ENCODE results near the gene COL26A1.

The COL26A1 gene

DNA sequence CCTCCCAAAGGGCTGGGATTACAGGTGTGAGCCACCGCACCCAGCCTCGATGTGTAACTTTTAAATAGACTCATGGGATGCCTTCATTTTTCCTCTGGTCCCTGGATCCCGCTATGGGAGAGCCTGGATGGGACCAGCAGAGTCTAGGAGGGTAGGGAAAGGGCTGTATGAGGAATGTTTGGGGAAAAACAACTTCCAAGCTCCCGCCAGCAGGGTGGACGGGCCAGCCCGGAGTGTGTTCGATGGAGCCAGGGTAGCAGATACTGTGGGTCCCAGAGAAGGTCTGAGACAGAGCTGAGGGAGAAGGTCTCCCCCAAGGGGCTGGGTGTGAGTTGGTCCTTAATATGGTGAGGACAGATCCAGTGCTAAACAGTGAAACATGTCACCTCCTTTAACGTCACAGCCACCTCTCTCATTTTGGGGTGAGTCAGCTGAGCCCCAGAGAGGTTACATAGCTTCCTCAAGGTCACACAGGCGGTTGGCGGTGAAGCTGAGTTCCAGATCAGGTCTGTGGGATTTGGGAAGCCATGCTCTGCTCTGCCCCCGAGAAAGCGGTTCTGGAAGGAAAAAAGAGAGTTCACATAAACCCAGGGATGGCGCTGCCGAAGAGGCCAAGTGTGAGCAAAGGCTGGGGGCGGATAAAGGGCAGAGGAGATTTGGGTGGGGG is 200.0 kb downstream of the COL26A1 start:
- H3K27ac Mint-ChIP-seq = no peak overlapping the region
- H3K4me1 Mint-ChIP-seq = peaks cover 4% of the 10 kb centered on the region
- no peak overlapping the region for H3K4me3 Mint-ChIP-seq
- peaks cover 1% of the 10 kb centered on the region for H3K27me3 Mint-ChIP-seq
- no peaks in the 10 kb centered on the region for H3K9me3 Mint-ChIP-seq
- H3K36me3 Mint-ChIP-seq = no peaks in the 10 kb centered on the region

DNA sequence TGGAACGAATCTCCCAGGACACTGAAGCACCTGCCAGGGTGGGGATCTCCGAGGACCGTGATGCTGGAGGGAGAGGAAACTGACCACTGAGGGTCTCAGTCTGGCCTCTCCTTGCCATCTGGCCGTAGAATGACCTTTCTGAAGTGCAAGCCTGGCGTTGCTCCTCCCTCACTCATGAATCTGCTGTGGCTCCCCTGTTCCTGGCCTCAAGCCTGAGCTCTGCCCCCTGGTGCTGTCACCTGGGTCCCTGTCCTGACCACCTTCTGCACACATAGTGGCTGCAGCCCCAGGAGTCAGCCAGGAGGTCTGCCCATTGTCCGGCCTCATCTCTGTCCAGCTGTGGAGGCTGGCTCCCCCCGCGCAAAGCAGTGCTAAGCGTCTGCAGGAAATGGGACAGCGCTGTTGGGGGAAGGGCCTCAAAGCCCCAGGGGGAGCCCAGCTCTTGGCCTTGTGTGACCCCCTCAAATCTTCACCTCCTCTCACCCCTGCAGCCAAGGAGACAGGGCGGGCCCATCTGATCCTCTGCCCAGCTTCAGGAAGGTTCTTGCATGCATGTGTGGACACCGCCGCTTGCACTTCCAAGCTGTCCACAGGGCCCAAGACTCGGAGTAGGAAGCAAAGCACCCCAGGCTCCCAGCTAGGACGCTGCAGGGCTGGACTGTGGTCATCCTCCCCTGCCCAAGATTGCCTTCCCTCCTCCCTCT is 200.7 kb downstream of the COL26A1 start:
- Mint-ChIP-seq H3K27me3 (peaks cover 3% of the 10 kb centered on the region), H3K9me3 (no peaks in the 10 kb centered on the region), H3K4me1 (peaks cover 4% of the 10 kb centered on the region), H3K27ac (no peak overlapping the region), H3K36me3 (no peaks in the 10 kb centered on the region), H3K4me3 (no peak overlapping the region)

DNA sequence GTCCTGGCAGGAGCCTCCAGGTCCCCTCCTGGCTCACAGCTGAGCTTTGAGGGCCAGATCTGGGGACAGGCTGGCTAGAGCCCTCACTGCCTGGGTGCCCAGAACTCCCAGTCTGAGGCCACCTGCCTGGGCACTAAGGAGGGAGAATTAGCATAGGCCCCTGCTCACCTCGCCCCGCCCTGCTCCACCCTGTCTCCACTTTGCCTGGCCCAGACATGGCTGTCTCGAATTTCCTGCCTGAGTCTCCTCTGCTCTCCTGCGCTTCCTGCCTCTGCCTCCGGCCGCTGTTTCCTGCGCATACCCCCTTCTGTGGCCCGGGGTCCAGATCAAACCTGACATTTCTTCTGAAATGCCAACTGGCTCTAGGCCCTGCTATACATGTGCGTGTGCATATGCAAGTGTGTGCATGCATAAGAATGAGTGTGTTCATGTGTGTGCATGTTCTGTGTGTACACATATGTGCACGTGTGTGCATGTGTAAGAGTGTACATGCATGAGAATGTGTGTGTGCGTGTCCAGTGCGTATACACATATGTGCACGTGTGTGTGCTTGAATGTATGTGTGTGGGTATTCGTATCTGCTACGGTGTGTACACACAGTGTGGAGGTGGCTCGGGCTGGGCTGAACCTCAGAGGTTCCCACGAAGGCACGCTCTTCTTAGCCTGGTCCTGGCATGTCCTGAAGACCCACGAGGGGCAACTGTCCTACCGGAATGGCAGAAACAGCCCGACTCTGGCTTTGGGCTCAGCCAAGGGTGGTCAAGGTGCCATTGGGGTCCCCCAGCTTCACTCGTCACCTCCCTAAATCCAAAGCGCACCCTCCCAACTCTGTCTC is 201.5 kb downstream of the COL26A1 start:
- Mint-ChIP-seq H3K4me1 (peaks cover 4% of the 10 kb centered on the region), H3K27ac (no peak overlapping the region), H3K27me3 (peaks cover 6% of the 10 kb centered on the region), H3K36me3 (no peaks in the 10 kb centered on the region), H3K9me3 (no peaks in the 10 kb centered on the region), H3K4me3 (no peak overlapping the region)

DNA sequence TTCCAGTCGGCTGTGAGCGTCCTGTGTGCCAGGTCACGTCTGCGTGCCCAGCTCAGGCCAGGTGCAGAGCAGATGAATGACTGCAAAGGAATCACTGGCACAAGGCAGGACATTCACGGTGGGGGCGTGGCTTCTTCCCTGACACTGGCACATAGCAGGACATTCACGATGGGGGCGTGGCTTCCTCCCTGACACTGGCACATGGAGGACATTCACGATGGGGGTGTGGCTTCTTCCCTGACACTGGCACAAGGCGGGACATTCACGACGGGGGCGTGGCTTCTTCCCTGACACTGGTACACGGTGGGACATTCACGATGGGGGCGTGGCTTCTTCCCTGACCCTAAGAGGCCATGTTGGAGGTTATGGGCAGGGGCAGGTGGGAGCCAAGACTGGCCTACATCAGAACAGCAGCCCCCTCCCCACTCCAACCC is 202.1 kb downstream of the COL26A1 start:
- Mint-ChIP-seq H3K27me3 (peaks cover 9% of the 10 kb centered on the region), H3K4me1 (peaks cover 4% of the 10 kb centered on the region), H3K27ac (peak overlapping the region; percentile 4), H3K4me3 (no peak overlapping the region), H3K9me3 (peaks cover 4% of the 10 kb centered on the region), H3K36me3 (peaks cover 2% of the 10 kb centered on the region)

DNA sequence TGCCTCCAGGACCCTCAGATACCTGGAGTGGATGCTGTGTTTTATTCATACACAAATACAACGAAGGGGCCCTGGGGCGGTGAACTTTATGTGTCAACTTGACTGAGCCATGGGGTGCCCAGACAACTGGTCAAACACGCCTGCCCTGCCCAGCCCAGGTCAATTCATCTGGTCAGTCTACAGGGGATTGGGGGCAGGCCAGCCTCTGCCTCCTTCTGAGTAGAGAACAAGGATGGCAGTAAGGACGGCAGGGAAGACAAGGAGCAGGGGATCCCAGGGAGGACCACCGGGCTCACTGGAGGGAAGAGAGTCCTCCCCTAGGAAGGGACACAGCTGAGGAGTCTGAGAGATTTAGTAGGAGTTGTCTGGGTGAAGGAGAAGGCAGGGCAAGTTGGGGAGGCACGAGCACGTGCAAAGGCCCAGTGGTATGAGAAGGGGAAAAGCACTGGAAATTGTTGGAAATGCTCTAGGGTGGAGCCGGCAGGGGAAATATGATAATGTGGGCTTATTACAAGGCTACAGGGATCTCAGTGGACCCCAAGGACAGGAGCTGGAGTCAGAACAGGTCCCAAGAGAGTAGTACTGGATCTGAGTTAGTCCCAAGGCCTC is 203.0 kb downstream of the COL26A1 start:
- Mint-ChIP-seq H3K4me1 (peaks cover 4% of the 10 kb centered on the region), H3K27me3 (peaks cover 9% of the 10 kb centered on the region), H3K36me3 (peaks cover 2% of the 10 kb centered on the region), H3K9me3 (peaks cover 4% of the 10 kb centered on the region), H3K4me3 (no peak overlapping the region), H3K27ac (no peak overlapping the region)

DNA sequence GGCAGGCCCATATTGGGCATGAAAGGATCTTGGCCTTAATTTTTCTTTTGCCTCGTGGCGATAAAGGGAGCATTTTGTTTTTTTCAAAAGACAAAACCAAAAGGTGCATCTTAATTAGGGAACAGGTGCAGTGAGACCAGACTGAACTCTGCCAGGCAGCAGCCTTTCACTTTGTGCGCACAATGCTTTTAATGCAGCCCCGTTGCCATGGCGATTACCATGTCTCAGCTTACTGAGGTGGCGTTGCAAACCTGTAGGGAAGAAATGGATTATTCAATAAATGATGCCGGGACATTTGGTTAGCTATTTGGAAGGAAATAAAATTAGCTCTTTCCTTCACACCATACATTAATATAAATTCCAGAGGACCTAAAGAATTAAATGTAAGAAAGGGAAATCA is 204.6 kb downstream of the COL26A1 start:
- H3K9me3 Mint-ChIP-seq = peaks cover 16% of the 10 kb centered on the region
- H3K27ac Mint-ChIP-seq = no peak overlapping the region
- H3K36me3 Mint-ChIP-seq = peaks cover 2% of the 10 kb centered on the region
- peaks cover 4% of the 10 kb centered on the region for H3K4me1 Mint-ChIP-seq
- H3K27me3 Mint-ChIP-seq = peaks cover 8% of the 10 kb centered on the region
- no peak overlapping the region for H3K4me3 Mint-ChIP-seq

DNA sequence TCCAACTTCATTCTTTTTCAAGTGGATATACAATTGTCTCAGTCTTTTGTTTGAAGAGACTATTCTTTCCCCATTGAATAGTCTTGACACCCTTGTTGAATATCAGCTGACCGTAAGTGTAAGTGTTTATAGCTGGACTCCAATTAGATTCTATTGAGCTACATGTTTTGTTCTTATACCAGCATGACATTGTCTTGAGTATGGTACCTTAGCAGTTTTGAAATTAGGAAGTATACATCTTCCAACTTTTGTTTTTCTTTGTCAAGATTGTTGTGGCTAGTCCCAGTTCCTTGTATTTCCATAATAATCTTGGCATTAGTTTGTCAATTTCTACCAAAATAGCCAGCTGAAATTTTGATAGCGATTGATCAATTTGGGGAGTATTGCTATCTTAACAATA is 209.5 kb downstream of the COL26A1 start:
- H3K36me3 Mint-ChIP-seq = peaks cover 2% of the 10 kb centered on the region
- H3K4me3 Mint-ChIP-seq = no peak overlapping the region
- no peak overlapping the region for H3K27ac Mint-ChIP-seq
- peaks cover 27% of the 10 kb centered on the region for H3K9me3 Mint-ChIP-seq
- H3K4me1 Mint-ChIP-seq = no peaks in the 10 kb centered on the region
- H3K27me3 Mint-ChIP-seq = peaks cover 10% of the 10 kb centered on the region

DNA sequence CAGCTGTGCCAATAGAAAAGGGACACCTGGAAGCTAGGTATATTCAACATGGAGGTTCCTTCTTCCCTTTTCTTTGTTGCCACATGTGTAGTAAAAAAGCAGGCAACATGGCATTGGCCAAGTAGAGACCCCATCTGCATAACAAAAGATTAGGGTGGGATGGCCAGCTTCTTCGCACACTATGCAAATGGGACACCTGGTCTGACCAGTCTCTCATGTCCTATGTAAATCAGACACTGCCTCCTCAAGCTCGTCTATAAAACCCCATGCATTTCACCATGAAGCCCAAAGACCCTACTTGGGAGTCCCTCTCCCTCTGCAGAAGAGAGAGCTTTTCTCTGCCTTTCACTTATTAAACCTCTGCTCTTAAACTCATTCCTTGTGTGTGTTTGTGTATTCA is 212.5 kb downstream of the COL26A1 start:
- Mint-ChIP-seq H3K27me3 (peaks cover 5% of the 10 kb centered on the region), H3K9me3 (peaks cover 23% of the 10 kb centered on the region), H3K27ac (no peak overlapping the region), H3K4me1 (no peaks in the 10 kb centered on the region), H3K4me3 (no peak overlapping the region), H3K36me3 (no peaks in the 10 kb centered on the region)

DNA sequence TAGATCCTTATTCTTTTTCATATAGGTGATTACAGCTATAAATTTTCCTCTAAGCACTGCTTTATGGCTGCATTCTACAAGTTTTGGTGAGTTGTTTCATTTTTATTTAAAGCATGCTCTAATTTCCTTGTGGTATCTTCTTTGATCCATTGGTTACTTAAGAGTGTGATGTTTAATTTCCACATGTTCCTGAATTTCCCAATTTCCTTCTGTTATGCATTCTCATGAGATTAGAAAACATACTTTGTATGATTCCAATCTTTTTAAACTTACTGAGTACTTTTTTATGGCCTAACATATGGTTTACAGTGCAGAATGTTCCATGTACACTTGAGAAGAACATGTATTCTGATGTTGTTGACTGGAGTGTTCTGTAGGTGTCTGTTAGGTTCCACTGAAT is 213.0 kb downstream of the COL26A1 start:
- H3K27me3 Mint-ChIP-seq = peaks cover 5% of the 10 kb centered on the region
- no peak overlapping the region for H3K27ac Mint-ChIP-seq
- peaks cover 23% of the 10 kb centered on the region for H3K9me3 Mint-ChIP-seq
- H3K4me3 Mint-ChIP-seq = no peak overlapping the region
- no peaks in the 10 kb centered on the region for H3K4me1 Mint-ChIP-seq
- H3K36me3 Mint-ChIP-seq = no peaks in the 10 kb centered on the region

DNA sequence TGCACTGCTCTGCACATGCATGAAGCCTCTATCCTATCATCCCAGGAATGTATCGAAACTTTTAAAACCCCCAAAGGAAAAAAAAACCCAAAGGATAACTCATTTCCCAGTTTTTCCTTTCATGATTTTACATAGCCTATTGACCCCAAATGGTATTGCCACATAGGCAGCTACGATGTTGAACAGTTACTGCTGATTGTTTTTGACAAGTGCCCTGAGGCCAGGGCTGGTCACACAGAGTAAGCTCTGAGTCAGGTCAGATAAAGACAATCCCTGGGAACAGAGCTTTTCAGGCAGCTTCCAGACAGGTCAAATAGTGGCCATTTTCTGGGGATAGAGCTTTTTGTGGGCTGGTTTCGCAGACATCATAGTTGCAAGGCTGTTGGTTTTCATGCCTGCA is 214.3 kb downstream of the COL26A1 start:
- H3K36me3 Mint-ChIP-seq = no peaks in the 10 kb centered on the region
- peaks cover 5% of the 10 kb centered on the region for H3K27me3 Mint-ChIP-seq

DNA sequence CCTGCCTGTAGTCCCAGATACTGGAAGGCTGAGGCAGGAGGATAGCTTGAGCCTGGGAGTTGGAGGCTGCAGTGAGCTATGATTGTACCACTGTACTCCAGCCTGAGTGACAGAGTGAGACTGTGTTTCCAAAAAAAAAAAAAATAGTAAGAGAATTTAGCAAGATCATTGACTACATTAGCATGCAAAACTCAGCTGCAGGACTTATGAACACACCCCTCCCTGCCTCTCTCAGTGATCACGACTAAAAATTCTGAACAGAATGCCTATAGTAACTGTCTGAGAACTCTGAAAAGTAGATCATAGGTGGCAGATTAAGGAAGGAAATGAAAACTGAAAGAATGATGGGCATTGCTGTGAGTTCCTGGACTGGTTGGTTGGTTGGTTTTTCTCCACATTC is 215.9 kb downstream of the COL26A1 start:
- H3K27ac Mint-ChIP-seq = no peak overlapping the region
- H3K4me1 Mint-ChIP-seq = no peaks in the 10 kb centered on the region
- H3K36me3 Mint-ChIP-seq = no peaks in the 10 kb centered on the region
- peaks cover 3% of the 10 kb centered on the region for H3K9me3 Mint-ChIP-seq
- H3K27me3 Mint-ChIP-seq = peaks cover 5% of the 10 kb centered on the region
- H3K4me3 Mint-ChIP-seq = no peak overlapping the region

More for the DNA sequence above, 214.3 kb downstream of the COL26A1 start:
- Mint-ChIP-seq H3K9me3 (peaks cover 14% of the 10 kb centered on the region), H3K27ac (no peak overlapping the region), H3K4me3 (no peak overlapping the region), H3K4me1 (no peaks in the 10 kb centered on the region)

DNA sequence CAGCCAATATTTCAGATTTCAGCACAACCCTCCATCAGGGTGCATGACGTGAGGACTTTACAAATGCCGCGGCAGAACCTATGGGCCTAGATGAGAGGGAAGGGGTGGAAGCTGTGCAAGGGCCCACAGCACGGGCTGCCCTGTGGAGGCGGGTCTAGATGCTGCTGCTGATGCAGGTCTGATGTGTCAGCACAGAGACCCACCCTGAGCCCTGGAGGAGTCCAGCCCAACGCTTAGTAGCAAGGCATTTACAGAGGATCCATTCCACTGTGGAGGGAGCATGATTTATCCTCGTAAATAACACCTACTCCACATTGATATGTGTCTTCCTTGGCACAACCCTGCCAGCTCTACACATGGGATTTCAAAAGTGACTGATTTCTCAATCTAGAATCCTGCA is 217.9 kb downstream of the COL26A1 start:
- no peaks in the 10 kb centered on the region for H3K9me3 Mint-ChIP-seq
- H3K27ac Mint-ChIP-seq = no peak overlapping the region
- H3K4me1 Mint-ChIP-seq = no peaks in the 10 kb centered on the region
- no peaks in the 10 kb centered on the region for H3K36me3 Mint-ChIP-seq
- H3K4me3 Mint-ChIP-seq = no peak overlapping the region
- peaks cover 2% of the 10 kb centered on the region for H3K27me3 Mint-ChIP-seq

DNA sequence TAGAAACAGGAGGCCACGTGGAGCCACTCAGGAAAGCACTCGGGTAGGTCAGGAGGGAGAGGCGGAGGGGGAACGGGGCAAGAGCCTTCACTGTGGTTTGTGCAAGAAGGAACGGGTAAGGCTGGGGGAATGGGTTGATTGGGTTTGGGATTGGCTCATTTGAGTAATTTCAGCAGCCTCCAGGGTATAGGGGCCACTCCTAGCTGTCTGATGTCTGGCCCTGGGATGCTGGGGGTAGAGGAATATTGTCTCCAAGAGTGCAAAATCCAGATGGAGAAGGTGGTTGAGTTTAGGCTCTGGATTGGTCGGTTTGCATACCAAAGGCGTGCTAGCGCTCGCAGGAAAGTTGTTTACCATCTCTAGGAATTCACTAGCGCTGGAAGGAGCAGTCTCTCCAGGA is 219.2 kb downstream of the COL26A1 start:
- peaks cover 2% of the 10 kb centered on the region for H3K27me3 Mint-ChIP-seq
- H3K9me3 Mint-ChIP-seq = no peaks in the 10 kb centered on the region
- H3K27ac Mint-ChIP-seq = no peak overlapping the region
- H3K36me3 Mint-ChIP-seq = no peaks in the 10 kb centered on the region
- no peak overlapping the region for H3K4me3 Mint-ChIP-seq
- no peaks in the 10 kb centered on the region for H3K4me1 Mint-ChIP-seq

DNA sequence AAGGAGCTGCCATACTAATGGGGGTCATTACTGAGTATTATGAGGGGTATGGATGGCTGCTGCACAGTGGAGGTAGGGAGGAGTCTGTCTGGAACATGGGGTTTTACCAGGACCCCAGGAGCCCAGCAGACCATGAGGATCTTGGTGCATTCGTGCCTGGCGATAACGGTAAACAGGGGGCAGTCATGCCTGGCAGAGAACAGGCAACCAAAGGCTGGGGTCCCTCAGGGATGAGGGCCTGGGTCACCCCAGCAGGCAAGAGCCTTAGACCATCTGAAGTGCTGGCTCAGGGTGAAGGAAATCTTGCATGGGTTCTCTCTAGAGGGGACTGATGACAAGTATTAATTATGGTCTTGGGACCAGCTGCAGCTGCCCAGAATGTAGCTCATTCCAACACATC is 220.3 kb downstream of the COL26A1 start:
- H3K4me1 Mint-ChIP-seq = no peaks in the 10 kb centered on the region
- no peaks in the 10 kb centered on the region for H3K9me3 Mint-ChIP-seq
- H3K27ac Mint-ChIP-seq = no peak overlapping the region
- H3K27me3 Mint-ChIP-seq = peaks cover 2% of the 10 kb centered on the region
- no peaks in the 10 kb centered on the region for H3K36me3 Mint-ChIP-seq
- no peak overlapping the region for H3K4me3 Mint-ChIP-seq

DNA sequence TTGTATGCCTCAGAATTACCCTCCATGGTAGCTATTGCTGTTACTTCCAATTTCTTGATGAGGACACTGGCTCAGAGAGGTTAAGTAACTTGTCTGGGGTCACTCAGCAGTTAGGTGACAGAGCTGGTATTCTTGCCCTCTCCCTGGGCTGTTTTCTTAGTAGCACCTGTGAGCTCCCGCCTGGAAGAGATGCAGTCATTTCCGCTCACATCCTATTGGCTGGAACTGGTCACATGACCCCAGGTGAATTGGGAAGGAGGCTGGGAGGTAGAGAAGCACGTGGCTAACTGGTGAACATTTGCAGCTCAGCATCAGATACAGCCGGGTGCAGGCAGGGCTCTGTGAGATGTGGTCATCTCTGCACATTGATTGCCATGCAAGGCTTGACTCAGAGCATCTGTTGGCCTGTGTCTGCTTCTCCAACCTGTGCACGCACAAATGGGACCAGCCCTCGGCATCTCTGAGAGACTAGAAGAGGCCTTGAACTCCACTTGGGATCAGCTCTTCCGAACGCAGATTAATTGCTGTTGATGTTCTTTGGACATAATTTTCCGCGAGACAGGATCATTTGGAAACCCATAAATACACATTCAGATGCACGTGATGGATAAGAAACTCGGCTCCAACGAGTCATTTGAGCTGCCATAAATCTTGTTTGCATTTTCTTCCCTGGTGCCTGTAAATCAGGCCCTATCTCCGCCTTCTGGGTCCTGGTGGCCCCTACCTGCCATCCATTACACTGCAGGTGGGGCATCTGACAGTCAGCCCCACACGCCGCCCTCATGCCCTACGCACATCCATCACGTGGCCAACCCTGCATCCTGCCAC is 223.6 kb downstream of the COL26A1 start:
- Mint-ChIP-seq H3K27me3 (no peaks in the 10 kb centered on the region), H3K4me3 (no peak overlapping the region), H3K36me3 (no peaks in the 10 kb centered on the region), H3K27ac (no peak overlapping the region), H3K9me3 (no peaks in the 10 kb centered on the region), H3K4me1 (no peaks in the 10 kb centered on the region)
